Measurements from ENCODE around the gene TEX26. TPM values are rescaled to one million over a fixed set of nuclear protein-coding genes. Genes with fewer than 3 reads are reported as not detected.

TEX26 gene
- polyA plus RNA-seq: under 1 TPM in 1 of 2 donors, not detected in 1; 0.45 TPM

DNA sequence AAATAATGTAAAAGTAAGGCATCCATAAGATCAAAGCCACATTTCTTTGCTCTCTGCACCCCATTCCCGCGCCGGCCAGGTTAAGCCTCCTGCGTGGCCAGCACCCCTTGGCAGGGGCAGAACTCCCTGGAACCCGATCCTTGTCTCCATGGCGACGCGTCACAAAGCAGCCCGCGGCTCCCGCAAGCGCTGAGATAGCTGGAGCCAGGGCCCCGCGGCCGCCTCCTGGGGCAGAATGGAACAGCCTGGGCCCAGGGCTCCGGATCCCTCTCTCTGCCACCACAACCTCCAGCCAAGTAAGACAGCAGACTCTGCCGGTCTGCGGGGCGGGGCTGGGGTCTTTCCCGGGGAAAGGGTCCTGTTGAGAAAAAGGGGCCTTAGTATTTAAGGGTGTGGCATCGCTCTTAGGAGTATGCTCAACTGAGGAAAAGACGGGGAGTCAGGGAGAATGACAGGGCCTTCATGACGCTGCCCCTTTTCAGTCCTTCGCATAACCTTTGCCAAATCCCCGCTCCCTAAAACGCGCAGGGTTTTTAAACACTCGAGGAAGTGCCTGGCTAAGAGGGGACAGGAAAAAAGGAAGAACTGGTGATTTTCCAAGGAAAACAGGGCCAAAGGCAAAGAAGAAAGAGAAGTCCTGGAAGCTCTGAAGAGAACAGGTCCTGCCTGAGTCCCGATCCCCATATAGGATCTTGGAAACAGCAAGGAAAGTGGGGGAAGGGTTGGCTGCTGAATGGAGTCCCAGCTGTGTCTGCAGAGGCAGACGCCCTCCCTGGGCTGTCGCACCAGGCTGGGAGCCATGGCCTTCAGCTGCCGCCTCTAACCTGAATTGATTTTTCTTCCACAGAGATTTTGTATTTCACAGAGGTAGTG is at the start of gene TEX26:
TEX26 (plus strand) TSS at position 176 of the 873 bp plus-strand sequence; CDS start at position 236, 60 bp downstream.
- Histone ChIP-seq H3K9me3 (ENCODE audit: control insufficient read depth in 2 of 2, insufficient read depth in 1 of 2, low read depth in 1 of 2, low read length in 1 of 2) (no peaks in the 10 kb centered on the region), H3K4me3 (ENCODE audit: low read depth in 1 of 2, low read length in 2 of 2) (no peak within 1 kb of the TSS), H3K4me1 (ENCODE audit: control insufficient read depth in 2 of 2, insufficient read depth in 2 of 2, low read length in 1 of 2) (peaks cover 3 to 4% of the 10 kb centered on the region in 2 donors), H3K36me3 (ENCODE audit: control insufficient read depth in 2 of 2, insufficient read depth in 2 of 2, low read length in 1 of 2) (no peaks in the 10 kb centered on the region), H3K27ac (ENCODE audit: low read depth in 2 of 2, low read length in 1 of 2) (no peak within 1 kb of the TSS), H3K27me3 (ENCODE audit: control insufficient read depth in 1 of 2, insufficient read depth in 2 of 2, low read length in 2 of 2) (no peaks in the 10 kb centered on the region)
- 41 to 42% methylated on average over 32 of the region's 32 CpGs for WGBS, 2 donors

- no peaks in the 10 kb centered on the region for H3K27me3 ChIP-seq (ENCODE audit: control insufficient read depth in 1 of 2, insufficient read depth in 2 of 2, low read length in 2 of 2)
- H3K9me3 ChIP-seq (ENCODE audit: control insufficient read depth in 2 of 2, insufficient read depth in 1 of 2, low read depth in 1 of 2, low read length in 1 of 2): peaks cover 0 to 3% of the 10 kb centered on the region in 2 donors
- H3K36me3 ChIP-seq (ENCODE audit: control insufficient read depth in 2 of 2, insufficient read depth in 2 of 2, low read length in 1 of 2): no peaks in the 10 kb centered on the region
- no peaks in the 10 kb centered on the region for H3K4me1 ChIP-seq (ENCODE audit: control insufficient read depth in 2 of 2, insufficient read depth in 2 of 2, low read length in 1 of 2)
- no peak overlapping the region for H3K27ac ChIP-seq (ENCODE audit: low read depth in 2 of 2, low read length in 1 of 2)
- WGBS, 2 donors: 78 to 81% methylated on average over 13 of the region's 13 CpGs
- no peak overlapping the region for H3K4me3 ChIP-seq (ENCODE audit: low read depth in 1 of 2, low read length in 2 of 2)
Observed at GRCh38 chr13:30882996-30883766, 49.3 kb upstream of the TEX26 start.

DNA sequence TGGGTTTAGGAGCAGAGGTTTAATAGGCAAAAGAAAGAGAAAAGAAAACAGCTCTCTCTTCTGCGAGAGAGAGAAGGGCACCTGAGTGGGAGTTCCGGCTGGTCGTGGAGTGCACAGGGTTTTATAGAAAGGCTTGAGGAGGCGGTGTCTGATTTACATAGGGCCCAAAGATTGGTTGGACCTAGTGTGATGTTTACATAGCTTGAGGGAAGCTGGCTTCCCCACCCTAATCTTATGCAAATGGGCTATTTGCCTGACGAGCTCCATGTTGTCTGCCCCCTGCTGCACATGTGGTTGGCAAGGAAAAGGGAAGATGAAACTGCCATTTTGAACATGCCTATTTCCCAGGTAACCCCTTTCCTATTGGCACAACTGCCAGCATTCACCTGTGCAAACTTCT is 47.9 kb upstream of the TEX26 start:
- Histone ChIP-seq H3K4me1 (ENCODE audit: control insufficient read depth in 2 of 2, insufficient read depth in 2 of 2, low read length in 1 of 2) (no peaks in the 10 kb centered on the region), H3K27ac (ENCODE audit: low read depth in 2 of 2, low read length in 1 of 2) (no peak overlapping the region), H3K36me3 (ENCODE audit: control insufficient read depth in 2 of 2, insufficient read depth in 2 of 2, low read length in 1 of 2) (no peaks in the 10 kb centered on the region), H3K9me3 (ENCODE audit: control insufficient read depth in 2 of 2, insufficient read depth in 1 of 2, low read depth in 1 of 2, low read length in 1 of 2) (peaks cover 0 to 3% of the 10 kb centered on the region in 2 donors), H3K4me3 (ENCODE audit: low read depth in 1 of 2, low read length in 2 of 2) (no peak overlapping the region), H3K27me3 (ENCODE audit: control insufficient read depth in 1 of 2, insufficient read depth in 2 of 2, low read length in 2 of 2) (no peaks in the 10 kb centered on the region)
- 76 to 85% methylated on average over 5 of the region's 5 CpGs for WGBS, 2 donors

DNA sequence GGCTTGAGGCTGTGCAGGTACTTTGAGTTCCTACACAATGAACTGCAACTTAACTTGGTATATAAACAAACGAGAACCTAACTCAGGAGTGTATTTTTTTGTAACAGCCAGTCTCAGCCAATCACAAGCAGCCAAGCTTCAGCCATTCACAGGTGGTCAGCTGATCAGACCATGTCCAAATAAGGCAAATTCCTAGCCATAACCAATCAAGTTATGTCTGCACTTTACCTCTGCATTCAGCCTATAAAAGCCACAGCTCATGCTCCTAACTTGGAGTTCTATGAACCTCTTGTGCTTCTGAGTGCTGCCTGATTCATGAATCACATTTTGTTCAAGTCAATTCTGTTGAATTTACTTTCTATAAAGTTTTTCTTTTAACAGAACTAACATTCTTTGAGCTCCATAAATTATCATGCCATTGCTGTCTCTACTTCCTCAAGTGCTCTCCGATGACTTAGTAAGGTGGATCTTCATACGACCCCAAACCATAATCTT is 43.2 kb upstream of the TEX26 start:
- H3K9me3 ChIP-seq (ENCODE audit: control insufficient read depth in 2 of 2, insufficient read depth in 1 of 2, low read depth in 1 of 2, low read length in 1 of 2): peaks cover 0 to 3% of the 10 kb centered on the region in 2 donors
- no peaks in the 10 kb centered on the region for H3K36me3 ChIP-seq (ENCODE audit: control insufficient read depth in 2 of 2, insufficient read depth in 2 of 2, low read length in 1 of 2)
- peaks cover 0 to 3% of the 10 kb centered on the region in 2 donors for H3K27me3 ChIP-seq (ENCODE audit: control insufficient read depth in 1 of 2, insufficient read depth in 2 of 2, low read length in 2 of 2)
- no peak overlapping the region for H3K27ac ChIP-seq (ENCODE audit: low read depth in 2 of 2, low read length in 1 of 2)
- no peak overlapping the region for H3K4me3 ChIP-seq (ENCODE audit: low read depth in 1 of 2, low read length in 2 of 2)
- no peaks in the 10 kb centered on the region for H3K4me1 ChIP-seq (ENCODE audit: control insufficient read depth in 2 of 2, insufficient read depth in 2 of 2, low read length in 1 of 2)
- 88 to 93% methylated on average over 3 of the region's 3 CpGs for WGBS, 2 donors

GRCh38 chr13:30892966-30893365 is 39.5 kb upstream of the TEX26 start:
- H3K4me3 ChIP-seq (ENCODE audit: low read depth in 1 of 2, low read length in 2 of 2): no peak overlapping the region
- H3K9me3 ChIP-seq (ENCODE audit: control insufficient read depth in 2 of 2, insufficient read depth in 1 of 2, low read depth in 1 of 2, low read length in 1 of 2): no peaks in the 10 kb centered on the region
- H3K27me3 ChIP-seq (ENCODE audit: control insufficient read depth in 1 of 2, insufficient read depth in 2 of 2, low read length in 2 of 2): peaks cover 0 to 3% of the 10 kb centered on the region in 2 donors
- H3K36me3 ChIP-seq (ENCODE audit: control insufficient read depth in 2 of 2, insufficient read depth in 2 of 2, low read length in 1 of 2): no peaks in the 10 kb centered on the region
- H3K27ac ChIP-seq (ENCODE audit: low read depth in 2 of 2, low read length in 1 of 2): no peak overlapping the region
- WGBS, 2 donors: 42% methylated on average over 6 of the region's 6 CpGs
- no peaks in the 10 kb centered on the region for H3K4me1 ChIP-seq (ENCODE audit: control insufficient read depth in 2 of 2, insufficient read depth in 2 of 2, low read length in 1 of 2)

- H3K27ac ChIP-seq (ENCODE audit: low read depth in 2 of 2, low read length in 1 of 2): no peak overlapping the region
- H3K4me1 ChIP-seq (ENCODE audit: control insufficient read depth in 2 of 2, insufficient read depth in 2 of 2, low read length in 1 of 2): peaks cover 0 to 2% of the 10 kb centered on the region in 2 donors
- 57 to 71% methylated on average over 4 of the region's 4 CpGs for WGBS, 2 donors
- H3K9me3 ChIP-seq (ENCODE audit: control insufficient read depth in 2 of 2, insufficient read depth in 1 of 2, low read depth in 1 of 2, low read length in 1 of 2): no peaks in the 10 kb centered on the region
- H3K27me3 ChIP-seq (ENCODE audit: control insufficient read depth in 1 of 2, insufficient read depth in 2 of 2, low read length in 2 of 2): peaks cover 0 to 3% of the 10 kb centered on the region in 2 donors
- no peaks in the 10 kb centered on the region for H3K36me3 ChIP-seq (ENCODE audit: control insufficient read depth in 2 of 2, insufficient read depth in 2 of 2, low read length in 1 of 2)
- no peak overlapping the region for H3K4me3 ChIP-seq (ENCODE audit: low read depth in 1 of 2, low read length in 2 of 2)
Observed at GRCh38 chr13:30895773-30896172, 36.7 kb upstream of the TEX26 start.

GRCh38 chr13:30898070-30898469 is 34.4 kb upstream of the TEX26 start:
- peaks cover 0 to 1% of the 10 kb centered on the region in 2 donors for H3K27me3 ChIP-seq (ENCODE audit: control insufficient read depth in 1 of 2, insufficient read depth in 2 of 2, low read length in 2 of 2)
- peaks cover 0 to 2% of the 10 kb centered on the region in 2 donors for H3K4me1 ChIP-seq (ENCODE audit: control insufficient read depth in 2 of 2, insufficient read depth in 2 of 2, low read length in 1 of 2)
- no peak overlapping the region for H3K4me3 ChIP-seq (ENCODE audit: low read depth in 1 of 2, low read length in 2 of 2)
- H3K27ac ChIP-seq (ENCODE audit: low read depth in 2 of 2, low read length in 1 of 2): no peak overlapping the region
- H3K9me3 ChIP-seq (ENCODE audit: control insufficient read depth in 2 of 2, insufficient read depth in 1 of 2, low read depth in 1 of 2, low read length in 1 of 2): no peaks in the 10 kb centered on the region
- no peaks in the 10 kb centered on the region for H3K36me3 ChIP-seq (ENCODE audit: control insufficient read depth in 2 of 2, insufficient read depth in 2 of 2, low read length in 1 of 2)

DNA sequence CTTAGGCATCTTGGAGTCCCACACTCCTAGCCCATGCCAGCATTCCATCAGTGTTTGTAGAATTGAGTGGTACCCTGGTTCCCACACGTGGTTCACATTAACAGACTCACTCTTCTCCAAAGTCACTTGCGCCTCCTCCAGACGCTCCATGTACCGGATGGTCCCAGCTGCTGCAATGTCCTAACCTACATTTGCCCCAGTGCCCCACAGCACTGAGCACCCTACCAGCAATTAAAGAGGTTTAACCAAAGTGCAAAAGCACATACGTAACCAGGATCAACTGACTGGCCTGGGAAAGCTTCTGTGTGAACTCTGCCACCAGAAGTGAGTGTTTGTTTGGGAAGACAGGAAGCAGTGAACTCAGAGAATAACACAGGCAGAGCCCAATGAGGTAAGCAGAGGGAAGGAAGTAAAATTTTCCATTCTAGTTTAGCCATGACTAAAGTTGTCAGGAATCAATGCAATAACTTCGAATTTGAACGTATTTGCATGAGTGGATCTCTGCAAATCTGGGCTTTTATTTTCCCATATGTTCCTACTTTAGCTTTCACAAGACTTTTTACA is 33.7 kb upstream of the TEX26 start:
- Histone ChIP-seq H3K27ac (ENCODE audit: low read depth in 2 of 2, low read length in 1 of 2) (peak overlapping the region in 1 of 2 donors; percentile 12), H3K27me3 (ENCODE audit: control insufficient read depth in 1 of 2, insufficient read depth in 2 of 2, low read length in 2 of 2) (no peaks in the 10 kb centered on the region), H3K4me1 (ENCODE audit: control insufficient read depth in 2 of 2, insufficient read depth in 2 of 2, low read length in 1 of 2) (peaks cover 0 to 2% of the 10 kb centered on the region in 2 donors), H3K4me3 (ENCODE audit: low read depth in 1 of 2, low read length in 2 of 2) (no peak overlapping the region), H3K36me3 (ENCODE audit: control insufficient read depth in 2 of 2, insufficient read depth in 2 of 2, low read length in 1 of 2) (no peaks in the 10 kb centered on the region), H3K9me3 (ENCODE audit: control insufficient read depth in 2 of 2, insufficient read depth in 1 of 2, low read depth in 1 of 2, low read length in 1 of 2) (no peaks in the 10 kb centered on the region)
- WGBS, 2 donors: 63% methylated on average over 7 of the region's 7 CpGs

- H3K27ac ChIP-seq (ENCODE audit: low read depth in 2 of 2, low read length in 1 of 2): no peak overlapping the region
- WGBS, 2 donors: 73 to 84% methylated on average over 4 of the region's 4 CpGs
Observed at GRCh38 chr13:30900436-30900835, 32.0 kb upstream of the TEX26 start.

More at GRCh38 chr13:30900436-30900835, 32.0 kb upstream of the TEX26 start:
- Histone ChIP-seq H3K9me3 (ENCODE audit: control insufficient read depth in 2 of 2, insufficient read depth in 1 of 2, low read depth in 1 of 2, low read length in 1 of 2) (no peaks in the 10 kb centered on the region), H3K4me3 (ENCODE audit: low read depth in 1 of 2, low read length in 2 of 2) (no peak overlapping the region), H3K36me3 (ENCODE audit: control insufficient read depth in 2 of 2, insufficient read depth in 2 of 2, low read length in 1 of 2) (no peaks in the 10 kb centered on the region), H3K4me1 (ENCODE audit: control insufficient read depth in 2 of 2, insufficient read depth in 2 of 2, low read length in 1 of 2) (peaks cover 0 to 2% of the 10 kb centered on the region in 2 donors), H3K27me3 (ENCODE audit: control insufficient read depth in 1 of 2, insufficient read depth in 2 of 2, low read length in 2 of 2) (no peaks in the 10 kb centered on the region)
